HepG2 (cell line): ENCODE data around the gene PA2G4. TPM values are rescaled to one million over a fixed set of nuclear protein-coding genes. Genes with fewer than 3 reads are reported as not detected.

Source experiments
- AKAP8 ChIP-seq: sonication (generic); formaldehyde crosslinking; IDR thresholded peaks from 2 replicates; pipeline ENCODE4 v1.5.1; 2020; ENCODE audit warnings: mild to moderate bottlenecking, missing genetic modification reagents
- ATF1 ChIP-seq: IDR thresholded peaks from 2 replicates; pipeline ENCODE4 v1.6.1; 2016; ENCODE audit warnings: mild to moderate bottlenecking, control low read depth
- BCL3 ChIP-seq: sonication (generic); formaldehyde crosslinking; IDR thresholded peaks from 2 replicates; pipeline ENCODE4 v1.5.1; 2020; ENCODE audit warnings: mild to moderate bottlenecking, missing genetic modification reagents, moderate library complexity
- FOXC1 ChIP-seq: sonication (generic); formaldehyde crosslinking; IDR thresholded peaks from 2 replicates; pipeline ENCODE4 v1.8.0; 2022; ENCODE audit warnings: mild to moderate bottlenecking, missing genetic modification reagents, borderline replicate concordance
- MXD4 ChIP-seq: IDR thresholded peaks from 2 replicates; pipeline ENCODE4 v1.6.1; 2016; ENCODE audit warnings: mild to moderate bottlenecking, missing biosample characterization, missing genetic modification reagents
- NBN ChIP-seq: fragments of 450-650 bp; conservative IDR thresholded peaks from 2 replicates; pipeline ENCODE4 v1.6.1; 2017
- PAWR ChIP-seq: sonication (generic); formaldehyde crosslinking; IDR thresholded peaks from 2 replicates; pipeline ENCODE4 v1.4.0; 2020; ENCODE audit warnings: missing genetic modification reagents, mild to moderate bottlenecking, borderline replicate concordance
- SP140L ChIP-seq: sonication (generic); formaldehyde crosslinking; IDR thresholded peaks from 2 replicates; pipeline ENCODE4 v1.4.0; 2020; ENCODE audit warnings: missing genetic modification reagents, borderline replicate concordance
- TCF12 ChIP-seq, 2 experiments: fragments of 450-650 bp in 1 of 2; sonication (generic) in 1 of 2; formaldehyde crosslinking in 1 of 2; IDR thresholded peaks; 2 replicates each; pipeline versions ENCODE4 v1.6.1 to v1.8.0; 2017 to 2022; ENCODE audit warnings: antibody characterized with exemption in 1 of 2, mild to moderate bottlenecking in 1 of 2, missing genetic modification reagents in 1 of 2, moderate library complexity in 1 of 2
- YEATS4 ChIP-seq: sonication (generic); formaldehyde crosslinking; IDR thresholded peaks from 2 replicates; pipeline ENCODE4 v1.4.0; 2020; ENCODE audit warnings: missing genetic modification reagents, borderline replicate concordance
- ZBTB25 ChIP-seq: IDR thresholded peaks from 2 replicates; pipeline ENCODE4 v1.6.1; 2018; ENCODE audit warnings: missing genetic modification reagents
- ZKSCAN8 ChIP-seq: IDR thresholded peaks from 2 replicates; pipeline ENCODE4 v1.6.1; 2016; ENCODE audit warnings: borderline replicate concordance, missing genetic modification reagents, missing compliant biosample characterization
- ZNF124 ChIP-seq: sonication (generic); formaldehyde crosslinking; IDR thresholded peaks from 2 replicates; pipeline ENCODE4 v1.4.0; 2020; ENCODE audit warnings: missing genetic modification reagents
- ZNF138 ChIP-seq: sonication (generic); formaldehyde crosslinking; IDR thresholded peaks from 2 replicates; pipeline ENCODE4 v1.5.0; 2020; ENCODE audit warnings: mild to moderate bottlenecking, low read depth, missing genetic modification reagents
- ZNF142 ChIP-seq: sonication (generic); formaldehyde crosslinking; IDR thresholded peaks from 2 replicates; pipeline ENCODE4 v1.4.0; 2020; ENCODE audit warnings: missing genetic modification reagents
- ZNF282 ChIP-seq: fragments of 450-650 bp; IDR thresholded peaks from 2 replicates; pipeline ENCODE4 v1.6.1; 2018; ENCODE audit not compliant: partially characterized antibody
- ZNF382 ChIP-seq: sonication (generic); formaldehyde crosslinking; IDR thresholded peaks from 2 replicates; pipeline ENCODE4 v1.5.0; 2020; ENCODE audit warnings: missing genetic modification reagents, mild to moderate bottlenecking, borderline replicate concordance
- ZNF468 ChIP-seq: sonication (generic); formaldehyde crosslinking; IDR thresholded peaks from 2 replicates; pipeline ENCODE4 v1.8.0; 2022; ENCODE audit warnings: mild to moderate bottlenecking, moderate library complexity, missing genetic modification reagents
- ZNF496 ChIP-seq: sonication (generic); formaldehyde crosslinking; IDR thresholded peaks from 2 replicates; pipeline ENCODE4 v1.8.1; 2023; ENCODE audit warnings: mild to moderate bottlenecking, moderate library complexity, missing genetic modification reagents; ENCODE audit not compliant: insufficient replicate concordance
- polyA plus RNA-seq, 8 experiments: library from polyadenylated mRNA; depleted of rRNA in 3 of 8; stranded (reverse) in 7 of 8; unstranded in 1 of 8; fragments of >200 nt; fragmentation: Illumina TruSeq in 4 of 8; extraction: Trizol in 4 of 8; gene quantifications; 2 replicates each; pipeline versions ENCODE4 v1.2.1 to v1.2.3, GENCODE V29; 2011 to 2016; ENCODE audit warnings: low read depth in 4 of 8, missing spikeins in 1 of 8, mixed read lengths in 1 of 8; ENCODE audit not compliant: insufficient read depth in 1 of 8
- total RNA-seq, 5 experiments: library from RNA; depleted of rRNA; stranded (reverse); fragments of >200 nt; fragmentation: Illumina TruSeq; extraction: Trizol; gene quantifications; 2 replicates each; pipeline ENCODE4 v1.2.3, GENCODE V29; 2016; ENCODE audit warnings: low read depth in 1 of 5

PA2G4 gene
- total and polyA plus RNA-seq, 2 of the 13 experiments (the other 11 are each of a cell fraction or from before 2014, with no cell fraction given) = 147 to 240 TPM

DNA sequence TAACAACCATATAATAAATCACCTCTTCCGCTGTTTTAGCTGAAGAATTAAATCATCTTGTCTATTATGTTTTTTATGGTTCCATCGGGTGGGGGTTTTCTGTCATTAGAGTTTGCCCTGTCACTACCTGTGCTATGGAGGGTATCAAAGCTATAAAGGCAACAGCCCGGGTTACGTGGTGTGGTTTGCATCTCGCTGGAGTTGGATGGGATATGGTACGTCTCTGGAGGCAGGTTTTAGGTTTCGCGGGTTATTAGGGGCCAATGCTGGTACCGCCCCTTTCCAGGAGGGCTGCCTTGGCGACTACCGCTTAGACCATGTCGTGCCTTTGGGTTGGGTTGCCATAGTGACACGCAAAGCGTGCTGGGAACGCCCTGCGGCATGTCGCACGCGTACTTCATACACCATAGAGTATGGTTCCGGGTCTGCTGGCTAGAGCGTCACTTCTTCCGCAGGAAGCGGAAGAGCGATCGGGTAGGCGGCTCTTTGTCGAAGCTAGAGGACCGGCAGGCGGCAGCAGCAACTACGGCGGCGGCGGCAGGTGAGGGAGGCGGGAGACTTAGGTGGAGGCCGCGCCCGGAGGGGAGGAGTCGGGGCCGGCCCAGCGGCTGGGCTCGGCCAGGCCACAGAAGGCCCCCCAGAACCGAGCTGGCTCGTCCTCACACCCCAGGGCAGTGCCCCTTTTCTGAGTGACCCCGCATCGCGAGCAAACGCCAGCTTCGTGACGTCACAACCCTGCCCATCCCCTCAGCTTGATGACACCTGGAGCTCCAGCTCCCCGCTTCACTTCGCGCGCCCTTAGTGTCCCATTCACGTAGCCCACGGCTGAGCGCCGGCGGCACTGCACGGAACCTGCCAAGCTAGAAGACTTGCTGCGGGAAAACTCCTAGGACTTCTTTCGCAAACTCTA lies 13.7 kb downstream of the PA2G4 start, which contains the start of gene ZC3H10 (continued):
- peak; percentile 98 for TF ChIP-seq ZBTB25 (CRISPR knock-in tag)
- 0 out of 2 replicates have a peak, but pooled peaks have one; percentile 55 for TF ChIP-seq ZKSCAN8 (CRISPR knock-in tag)
- peak; percentile 94 for TF ChIP-seq AKAP8
- TF ChIP-seq ZNF142 = no peak; the same call in 1 of the 2 replicates
- peak; percentile 88; the same call in 1 of the 2 replicates for TF ChIP-seq FOXC1 (CRISPR knock-in tag)
- TF ChIP-seq ZNF468 (CRISPR knock-in tag) = no peak
- no peak for TF ChIP-seq ZNF124 (CRISPR knock-in tag)
- TF ChIP-seq ZNF382 (CRISPR knock-in tag) = no peak
- peak; percentile 93 for TF ChIP-seq MXD4 (CRISPR knock-in tag)
- peak; percentile 83 for TF ChIP-seq ATF1 (CRISPR knock-in tag)
- peak; percentile 87 for TF ChIP-seq YEATS4 (CRISPR knock-in tag)
- no peak for TF ChIP-seq SP140L (CRISPR knock-in tag)
- TF ChIP-seq ZNF496 (CRISPR knock-in tag) = no peak
- TF ChIP-seq PAWR (CRISPR knock-in tag) = no peak
- TF ChIP-seq NBN = no peak
- no peak for TF ChIP-seq ZNF282
- peak; percentile 93 for TF ChIP-seq ZNF138 (CRISPR knock-in tag)
- no peak; the same call in 1 of the 2 replicates for TF ChIP-seq BCL3 (CRISPR knock-in tag)
- TF ChIP-seq TCF12 (IDR thresholded peaks at IDR 0.05) = no peak
- TF ChIP-seq TCF12 (CRISPR knock-in tag; IDR thresholded peaks at IDR 0.05) = peak; percentile 38; the same call in 1 of the 2 replicates
